BLaER1 (cell line): ENCODE measurements around the gene SPDYE6.

Experiments used
- H3K27ac ChIP-seq: shearing (Covaris generic); formaldehyde crosslinking; 2 replicates; pipeline ENCODE4 v1.8.1; 2022
- H3K27me3 ChIP-seq: shearing (Covaris generic); formaldehyde crosslinking; 2 replicates; pipeline ENCODE4 v1.8.1; 2022
- H3K36me3 ChIP-seq: shearing (Covaris generic); formaldehyde crosslinking; 2 replicates; pipeline ENCODE4 v1.8.1; 2022
- H3K4me1 ChIP-seq: shearing (Covaris generic); formaldehyde crosslinking; 2 replicates; pipeline ENCODE4 v1.8.1; 2022
- H3K4me2 ChIP-seq: shearing (Covaris generic); formaldehyde crosslinking; 2 replicates; pipeline ENCODE4 v1.8.1; 2022
- H3K4me3 ChIP-seq: shearing (Covaris generic); formaldehyde crosslinking; 2 replicates; pipeline ENCODE4 v1.8.1; 2022
- H3K9ac ChIP-seq: shearing (Covaris generic); formaldehyde crosslinking; 2 replicates; pipeline ENCODE4 v1.8.1; 2022
- H3K9me3 ChIP-seq: shearing (Covaris generic); formaldehyde crosslinking; 2 replicates; pipeline ENCODE4 v1.8.1; 2022
- H4K20me1 ChIP-seq: shearing (Covaris generic); formaldehyde crosslinking; 2 replicates; pipeline ENCODE4 v1.8.1; 2022
- Cebpa-rat ChIP-seq: shearing (Covaris generic); IDR thresholded peaks from 2 replicates; pipeline ENCODE4 v1.8.1; 2022

The SPDYE6 gene

GRCh38 chr7:102323914-102324195 lies 32.4 kb downstream of the SPDYE6 start:
- peaks cover 16% of the 10 kb centered on the region for H3K36me3 ChIP-seq
- H4K20me1 ChIP-seq, result peaks cover 16% of the 10 kb centered on the region; the same call in 1 of the 2 replicates
- no peak overlapping the region for H3K9ac ChIP-seq
- no peaks in the 10 kb centered on the region for H3K9me3 ChIP-seq
- H3K4me1 ChIP-seq, result peaks cover 49% of the 10 kb centered on the region
- peaks cover 14% of the 10 kb centered on the region for H3K27me3 ChIP-seq
- no peak overlapping the region for H3K4me2 ChIP-seq
- H3K27ac ChIP-seq, result no peak overlapping the region
- TF ChIP-seq Cebpa-rat, result no peak
- no peak overlapping the region for H3K4me3 ChIP-seq

GRCh38 chr7:102322202-102322715 lies 34.0 kb downstream of the SPDYE6 start:
- H3K4me1 ChIP-seq, result peaks cover 41% of the 10 kb centered on the region
- H3K27ac ChIP-seq, result no peak overlapping the region
- no peak overlapping the region for H3K4me3 ChIP-seq
- H3K36me3 ChIP-seq, result peaks cover 32% of the 10 kb centered on the region
- TF ChIP-seq Cebpa-rat, result no peak
- H3K9ac ChIP-seq, result no peak overlapping the region
- H4K20me1 ChIP-seq, result peaks cover 16% of the 10 kb centered on the region; the same call in 1 of the 2 replicates
- peak overlapping the region; percentile 78 for H3K4me2 ChIP-seq
- peaks cover 14% of the 10 kb centered on the region for H3K27me3 ChIP-seq
- H3K9me3 ChIP-seq, result no peaks in the 10 kb centered on the region

GRCh38 chr7:102321351-102322201 lies 34.7 kb downstream of the SPDYE6 start:
- H3K9ac ChIP-seq, result peak overlapping the region; percentile 18; the same call in 1 of the 2 replicates

GRCh38 chr7:102320601-102321350 lies 35.5 kb downstream of the SPDYE6 start:
- Histone ChIP-seq H3K27me3 (peaks cover 14% of the 10 kb centered on the region), H3K27ac (no peak overlapping the region), H3K9me3 (no peaks in the 10 kb centered on the region), H3K36me3 (peaks cover 44% of the 10 kb centered on the region), H4K20me1 (peaks cover 16% of the 10 kb centered on the region; the same call in 1 of the 2 replicates), H3K4me1 (peaks cover 41% of the 10 kb centered on the region), H3K4me3 (peak overlapping the region; percentile 32; the same call in 1 of the 2 replicates), H3K4me2 (peak overlapping the region; percentile 78), H3K9ac (0 out of 2 replicates have a peak overlapping the region, but pooled peaks have one; percentile 18)
- TF ChIP-seq Cebpa-rat, result no peak

More at GRCh38 chr7:102321351-102322201, 34.7 kb downstream of the SPDYE6 start:
- peaks cover 16% of the 10 kb centered on the region; the same call in 1 of the 2 replicates for H4K20me1 ChIP-seq
- H3K9me3 ChIP-seq, result no peaks in the 10 kb centered on the region
- no peak for TF ChIP-seq Cebpa-rat
- no peak overlapping the region for H3K27ac ChIP-seq
- H3K4me1 ChIP-seq, result peaks cover 41% of the 10 kb centered on the region
- H3K36me3 ChIP-seq, result peaks cover 37% of the 10 kb centered on the region
- H3K4me2 ChIP-seq, result peak overlapping the region; percentile 78
- peaks cover 14% of the 10 kb centered on the region for H3K27me3 ChIP-seq
- H3K4me3 ChIP-seq, result peak overlapping the region; percentile 32; the same call in 1 of the 2 replicates

- H3K4me2 ChIP-seq, result peak overlapping the region; percentile 78
- H3K36me3 ChIP-seq, result peaks cover 48% of the 10 kb centered on the region
- no peak overlapping the region for H3K27ac ChIP-seq
Observed at GRCh38 chr7:102320181-102320580, 36.1 kb downstream of the SPDYE6 start.

GRCh38 chr7:102319671-102320070 lies 36.6 kb downstream of the SPDYE6 start:
- Histone ChIP-seq H3K9ac (no peak overlapping the region), H4K20me1 (peaks cover 16% of the 10 kb centered on the region; the same call in 1 of the 2 replicates), H3K9me3 (no peaks in the 10 kb centered on the region), H3K27me3 (peaks cover 14% of the 10 kb centered on the region), H3K4me1 (peaks cover 41% of the 10 kb centered on the region), H3K4me2 (peak overlapping the region; percentile 78), H3K27ac (no peak overlapping the region), H3K4me3 (no peak overlapping the region), H3K36me3 (peaks cover 53% of the 10 kb centered on the region)
- no peak for TF ChIP-seq Cebpa-rat

More at GRCh38 chr7:102320181-102320580, 36.1 kb downstream of the SPDYE6 start:
- Histone ChIP-seq H3K4me1 (peaks cover 41% of the 10 kb centered on the region), H3K4me3 (no peak overlapping the region), H3K27me3 (peaks cover 14% of the 10 kb centered on the region), H3K9me3 (no peaks in the 10 kb centered on the region), H4K20me1 (peaks cover 16% of the 10 kb centered on the region; the same call in 1 of the 2 replicates), H3K9ac (no peak overlapping the region)
- TF ChIP-seq Cebpa-rat, result no peak

- Histone ChIP-seq H4K20me1 (peaks cover 16% of the 10 kb centered on the region; the same call in 1 of the 2 replicates), H3K27me3 (peaks cover 14% of the 10 kb centered on the region), H3K4me1 (peaks cover 42% of the 10 kb centered on the region), H3K9ac (no peak overlapping the region), H3K27ac (no peak overlapping the region), H3K4me2 (no peak overlapping the region), H3K36me3 (peaks cover 64% of the 10 kb centered on the region), H3K9me3 (no peaks in the 10 kb centered on the region), H3K4me3 (no peak overlapping the region)
- no peak for TF ChIP-seq Cebpa-rat
Observed at GRCh38 chr7:102318482-102318971, 37.7 kb downstream of the SPDYE6 start.

- H3K36me3 ChIP-seq, result peaks cover 65% of the 10 kb centered on the region
- peaks cover 14% of the 10 kb centered on the region for H3K27me3 ChIP-seq
- H3K9me3 ChIP-seq, result no peaks in the 10 kb centered on the region
- H3K4me3 ChIP-seq, result no peak overlapping the region
- H3K9ac ChIP-seq, result no peak overlapping the region
- TF ChIP-seq Cebpa-rat, result no peak
- H4K20me1 ChIP-seq, result peaks cover 16% of the 10 kb centered on the region; the same call in 1 of the 2 replicates
- H3K4me2 ChIP-seq, result no peak overlapping the region
- no peak overlapping the region for H3K27ac ChIP-seq
- H3K4me1 ChIP-seq, result peaks cover 47% of the 10 kb centered on the region
Observed at GRCh38 chr7:102317231-102318059, 38.8 kb downstream of the SPDYE6 start.
